Neural cell (in vitro differentiated cells): ENCODE data around the gene SPATA31D4.

ENCODE experiments used
- CTCF ChIP-seq: fragments of 450-650 bp; IDR thresholded peaks from 2 replicates; pipeline ENCODE4 v1.5.1; 2014; ENCODE audit warnings: antibody characterized with exemption, mild to moderate bottlenecking, moderate library complexity; ENCODE audit not compliant: poor library complexity, severe bottlenecking
- POLR2AphosphoS5 ChIP-seq: IDR thresholded peaks from 2 replicates; pipeline ENCODE4 v1.6.1; 2012
- RAD21 ChIP-seq: fragments of 450-650 bp; conservative IDR thresholded peaks from 2 replicates; pipeline ENCODE4 v1.6.1; 2014; ENCODE audit warnings: antibody characterized with exemption, mild to moderate bottlenecking, moderate library complexity
- REST ChIP-seq: IDR thresholded peaks from 2 replicates; pipeline ENCODE4 v1.6.1; 2012; ENCODE audit warnings: borderline replicate concordance

GRCh38 chr9:81898851-81899250 lies 29.4 kb upstream of the SPATA31D4 start:
- TF ChIP-seq POLR2AphosphoS5 (no peak), RAD21 (no peak), REST (no peak), CTCF (no peak)
